H1 (cell line): ENCODE results near the gene TNNT3. TPM values are rescaled to one million over a fixed set of nuclear protein-coding genes. Genes with fewer than 3 reads are reported as not detected.

Experiments used
- CTCF ChIA-PET: fragments of 300-600 bp; sonication (Branson Sonifier 250); formaldehyde crosslinking; loops from one replicate; lab custom pipeline; 2021; ENCODE audit not compliant: partially characterized antibody; lab: Charles Lee
- POLR2A ChIA-PET: fragments of 300-600 bp; sonication (Branson Sonifier 250); formaldehyde crosslinking; loops from one replicate; lab custom pipeline; 2021; ENCODE audit warnings: inconsistent platforms; ENCODE audit not compliant: partially characterized antibody; lab: Charles Lee
- DNase-seq, 2 experiments: peaks; one replicate each; pipeline versions ENCODE4 v3.0.0 to v3.0.0-alpha.2; 2010 to 2022; ENCODE audit warnings: low spot score in 2 of 2, low read depth in 1 of 2, mixed read lengths in 1 of 2
- FAIRE-seq: peaks from 2 replicates; lab custom pipeline; 2011; peaks lifted over from hg19 to GRCh38; lab: Jason Lieb, UNC
- H2AFZ ChIP-seq: 2 replicates; pipeline ENCODE4 v1.8.1; 2012; ENCODE audit warnings: low read length, inconsistent platforms
- H2AK5ac ChIP-seq: 2 replicates; pipeline ENCODE4 v1.6.1; 2013; ENCODE audit warnings: low read depth, low read length
- H2BK120ac ChIP-seq: replicated peaks from 2 replicates; pipeline ENCODE3; 2013; ENCODE audit warnings: low read depth, low read length, inconsistent platforms
- H2BK12ac ChIP-seq: 2 replicates; pipeline ENCODE4 v1.6.1; 2013; ENCODE audit warnings: low read depth, low read length
- H2BK15ac ChIP-seq: 2 replicates; pipeline ENCODE4 v1.6.1; 2013; ENCODE audit warnings: low read length
- H2BK20ac ChIP-seq: 2 replicates; pipeline ENCODE4 v1.6.1; 2013; ENCODE audit warnings: low read length
- H2BK5ac ChIP-seq: 2 replicates; pipeline ENCODE4 v1.6.1; 2013; ENCODE audit warnings: low read depth, low read length
- H3K14ac ChIP-seq: 2 replicates; pipeline ENCODE4 v1.6.1; 2013; ENCODE audit warnings: inconsistent platforms; ENCODE audit not compliant: insufficient read length
- H3K18ac ChIP-seq: 2 replicates; pipeline ENCODE4 v1.6.1; 2013; ENCODE audit warnings: low read length; ENCODE audit errors: extremely low read depth
- H3K23ac ChIP-seq: 2 replicates; pipeline ENCODE4 v1.6.1; 2013; ENCODE audit warnings: inconsistent platforms; ENCODE audit not compliant: insufficient read length
- H3K23me2 ChIP-seq: 2 replicates; pipeline ENCODE4 v1.6.1; 2013; ENCODE audit warnings: low read depth, low read length
- H3K27ac ChIP-seq: 2 replicates; pipeline ENCODE4 v1.6.1; 2011; ENCODE audit warnings: low read depth, low read length, inconsistent platforms
- H3K27me3 ChIP-seq, 4 experiments: replicated peaks in 1 of 4; 1 replicate in 1 of 4; 2 replicates in 3 of 4; pipeline versions ENCODE4 v1.6.1 to v1.8.1; 2011 to 2013; ENCODE audit warnings: low read length in 3 of 4, mild to moderate bottlenecking in 3 of 4, inconsistent platforms in 2 of 4, mixed read lengths in 2 of 4, moderate library complexity in 1 of 4; ENCODE audit not compliant: control insufficient read depth in 3 of 4, insufficient read depth in 3 of 4; ENCODE audit errors: extremely low read depth in 1 of 4
- H3K36me3 ChIP-seq, 4 experiments: 2 replicates each; pipeline versions ENCODE4 v1.6.1 to v1.8.1; 2011 to 2013; ENCODE audit warnings: mild to moderate bottlenecking in 4 of 4, low read length in 3 of 4, moderate library complexity in 2 of 4, control low read depth in 1 of 4, inconsistent platforms in 1 of 4; ENCODE audit not compliant: insufficient read depth in 4 of 4, control insufficient read depth in 2 of 4
- H3K4ac ChIP-seq: replicated peaks from 2 replicates; pipeline ENCODE3; 2013; ENCODE audit warnings: low read length, low read depth, mixed read lengths, inconsistent platforms; ENCODE audit not compliant: insufficient read length
- H3K4me1 ChIP-seq, 4 experiments: replicated peaks in 1 of 4; 1 replicate in 1 of 4; 2 replicates in 3 of 4; pipeline versions ENCODE4 v1.6.1 to v1.8.1; 2011 to 2013; ENCODE audit warnings: low read length in 3 of 4, inconsistent platforms in 2 of 4, mixed read lengths in 1 of 4; ENCODE audit not compliant: insufficient read depth in 4 of 4, control insufficient read depth in 3 of 4
- H3K4me2 ChIP-seq, 2 experiments: 2 replicates each; pipeline versions ENCODE4 v1.6.1 to v1.8.1; 2011 to 2013; ENCODE audit warnings: low read depth in 2 of 2, low read length in 2 of 2, control low read depth in 1 of 2, inconsistent platforms in 1 of 2, mild to moderate bottlenecking in 1 of 2; ENCODE audit not compliant: insufficient read depth in 1 of 2
- H3K4me3 ChIP-seq, 4 experiments: fragments of 200-600, 300-600 bp in 1 of 4; sonication (generic), shearing (Covaris generic), sonication (Bioruptor Twin) in 1 of 4; 2 replicates each; pipeline versions ENCODE4 v1.5.1 to v1.8.1; 2011 to 2016; ENCODE audit warnings: low read length in 4 of 4, low read depth in 3 of 4, control low read depth in 2 of 4, inconsistent platforms in 2 of 4, mild to moderate bottlenecking in 2 of 4, mixed read lengths in 1 of 4, moderate library complexity in 1 of 4; ENCODE audit not compliant: insufficient read depth in 2 of 4; ENCODE audit errors: extremely low read depth in 1 of 4
- H3K56ac ChIP-seq: replicated peaks from 2 replicates; pipeline ENCODE3; 2013; ENCODE audit warnings: low read depth, mild to moderate bottlenecking, mixed read lengths, low read length, inconsistent platforms; ENCODE audit not compliant: insufficient read length
- H3K79me1 ChIP-seq: 2 replicates; pipeline ENCODE4 v1.6.1; 2013; ENCODE audit warnings: low read depth, low read length, control low read depth
- H3K79me2 ChIP-seq, 2 experiments: 2 replicates each; pipeline versions ENCODE4 v1.6.1 to v1.8.1; 2012 to 2013; ENCODE audit warnings: low read length in 2 of 2, mild to moderate bottlenecking in 2 of 2, inconsistent platforms in 1 of 2; ENCODE audit not compliant: insufficient read depth in 2 of 2, control insufficient read depth in 1 of 2
- H3K9ac ChIP-seq, 4 experiments: replicated peaks in 1 of 4; 1 replicate in 1 of 4; 2 replicates in 3 of 4; pipeline versions ENCODE4 v1.6.1 to v1.8.1; 2011 to 2013; ENCODE audit warnings: low read depth in 3 of 4, low read length in 3 of 4, control low read depth in 2 of 4, mild to moderate bottlenecking in 2 of 4, moderate library complexity in 2 of 4, inconsistent platforms in 1 of 4; ENCODE audit errors: extremely low read depth in 1 of 4
- H3K9me3 ChIP-seq, 2 experiments: 2 replicates each; pipeline versions ENCODE4 v1.6.1 to v1.8.1; 2012 to 2013; ENCODE audit warnings: mild to moderate bottlenecking in 2 of 2, moderate library complexity in 2 of 2, control low read depth in 1 of 2, inconsistent platforms in 1 of 2, low read depth in 1 of 2, low read length in 1 of 2, mixed read lengths in 1 of 2; ENCODE audit not compliant: insufficient read depth in 2 of 2
- H4K20me1 ChIP-seq, 2 experiments: replicated peaks in 1 of 2; 2 replicates each; pipeline versions ENCODE3 to v1.8.1; 2011 to 2013; ENCODE audit warnings: inconsistent platforms in 2 of 2, low read length in 2 of 2, mild to moderate bottlenecking in 1 of 2; ENCODE audit not compliant: insufficient read depth in 2 of 2, control insufficient read depth in 1 of 2
- H4K5ac ChIP-seq: 2 replicates; pipeline ENCODE4 v1.6.1; 2013; ENCODE audit warnings: low read length, low read depth, mixed read lengths, inconsistent platforms; ENCODE audit not compliant: insufficient read length
- H4K8ac ChIP-seq: 2 replicates; pipeline ENCODE4 v1.8.0; 2013; ENCODE audit warnings: mild to moderate bottlenecking, moderate library complexity, low read length, inconsistent platforms; ENCODE audit not compliant: insufficient read depth; ENCODE audit errors: extremely low read depth
- H4K91ac ChIP-seq: replicated peaks from 2 replicates; pipeline ENCODE3; 2013; ENCODE audit warnings: low read length, mixed read lengths, inconsistent platforms; ENCODE audit not compliant: insufficient read length
- SUZ12 ChIP-seq: fragments of 200-600 bp; sonication (generic); IDR thresholded peaks from 2 replicates; pipeline ENCODE4 v1.6.1; 2012; ENCODE audit warnings: mild to moderate bottlenecking, inconsistent platforms, low read length, moderate library complexity, mixed read lengths
- WGBS, 2 experiments: shearing (Covaris generic) in 1 of 2; methylation state at CpG; one replicate each; pipeline versions ENCODE4 v1.1.6 to v1.1.7; 2013 to 2015; ENCODE audit warnings: low lambda C conversion rate in 2 of 2, mixed read lengths in 2 of 2, inconsistent platforms in 1 of 2, low coverage in 1 of 2, missing lambda C conversion rate in 1 of 2; ENCODE audit not compliant: insufficient replicate concordance in 2 of 2, insufficient coverage in 1 of 2, insufficient read length in 1 of 2; ENCODE audit errors: extremely low coverage in 1 of 2, missing lambda C conversion rate in 1 of 2; 5-methylcytosine and 5-hydroxymethylcytosine counted together
- polyA plus RNA-seq, 7 experiments: library from polyadenylated mRNA; depleted of rRNA in 3 of 7; stranded (reverse) in 5 of 7; unstranded in 2 of 7; fragments of >200 nt in 5 of 7; fragments of 200-250 nt in 2 of 7; gene quantifications; 1 replicate in 5 of 7; 2 replicates in 1 of 7; 4 replicates in 1 of 7; pipeline versions ENCODE4 v1.2.1 to v1.2.3, GENCODE V29; 2011 to 2013; ENCODE audit warnings: missing spikeins in 2 of 7, mixed read lengths in 2 of 7
- total RNA-seq: library from RNA; stranded (reverse); fragmentation: NEBNext Ultra II Directional; extraction: Animal tissue kit (Norgen Biotek cat#: 25700); gene quantifications from 2 replicates; pipeline ENCODE4 v1.2.1, GENCODE V29; 2021

Gene TNNT3
- total and polyA plus RNA-seq, 2 of the 8 experiments (the other 6 are each of a cell fraction or from before 2014, with no cell fraction given), result not detected

- no peak overlapping the region for H2BK12ac ChIP-seq
- H4K91ac ChIP-seq, result no peak overlapping the region
- FAIRE-seq (no peak), DNase-seq (no peak)
- H3K27ac ChIP-seq, result no peak overlapping the region
- H3K79me2 ChIP-seq, result no peaks in the 10 kb centered on the region
- peaks cover 5% of the 10 kb centered on the region; the same call in 1 of the 2 replicates for H3K23me2 ChIP-seq
- no peak overlapping the region for H2BK5ac ChIP-seq
- no peaks in the 10 kb centered on the region for H3K36me3 ChIP-seq
- no peak overlapping the region for H3K14ac ChIP-seq
- no peaks in the 10 kb centered on the region for H3K79me1 ChIP-seq
- H3K18ac ChIP-seq, result no peak overlapping the region
- POLR2A ChIA-PET, result interaction anchor here (0.9 kb wide), 1 partner anchor 32 kb away, joined by 3 read pairs; no protein-coding TSS in a partner anchor
- no peak overlapping the region for H2AFZ ChIP-seq
- H3K9me3 ChIP-seq, result no peaks in the 10 kb centered on the region
- no peak overlapping the region for H3K4me2 ChIP-seq
- H3K56ac ChIP-seq, result no peak overlapping the region
- CTCF ChIA-PET, result interaction anchor here (1.2 to 4.4 kb wide), 18 partner anchors 10 to 264 kb away, joined by 3 to 47 read pairs (median 6); partner anchors contain the start of gene PRR33
- no peak overlapping the region for H4K5ac ChIP-seq
- H3K4ac ChIP-seq, result no peak overlapping the region
- H2BK20ac ChIP-seq, result no peak overlapping the region
- no peak overlapping the region for H3K9ac ChIP-seq
- H2BK120ac ChIP-seq, result no peak overlapping the region
- peaks cover 0 to 3% (median 3%) of the 10 kb centered on the region in 4 experiments; a peak in 4 of 7 replicates for H3K4me1 ChIP-seq
- H3K23ac ChIP-seq, result no peak overlapping the region
- 0 out of 2 replicates have a peak overlapping the region, but pooled peaks have one; percentile 39 for H2AK5ac ChIP-seq
- H3K27me3 ChIP-seq, result no peaks in the 10 kb centered on the region
- 87% methylated on average over 8 of the region's 14 CpGs; no CpG with 5 or more reads in 1 of the 2 experiments for WGBS, 2 experiments
- 0 out of 2 replicates have a peak overlapping the region, but pooled peaks have one; percentile 74 for H4K8ac ChIP-seq
- no peak overlapping the region for H3K4me3 ChIP-seq
- peaks cover 0 to 2% of the 10 kb centered on the region in 2 experiments for H4K20me1 ChIP-seq
- no peak overlapping the region for H2BK15ac ChIP-seq
- no peak for TF ChIP-seq SUZ12
Measured at GRCh38 chr11:1916132-1916985, 3.1 kb upstream of the TNNT3 start.
